H1 (cell line): ENCODE data around the gene LPP. TPM values are rescaled to one million over a fixed set of nuclear protein-coding genes. Genes with fewer than 3 reads are reported as not detected.

Source experiments
- RNF2 ChIP-seq: fragments of 200-900, 300-1000 bp; sonication (generic); IDR thresholded peaks from 2 replicates; pipeline ENCODE4 v1.7.1; 2016; ENCODE audit warnings: borderline replicate concordance, low read depth, mild to moderate bottlenecking, antibody characterized with exemption, low read length; ENCODE audit not compliant: poor library complexity, severe bottlenecking; ENCODE audit errors: missing control alignments
- TEAD4 ChIP-seq: IDR thresholded peaks from 2 replicates; pipeline ENCODE4 v1.6.1; 2012; ENCODE audit warnings: low read depth, low read length, inconsistent platforms, mixed read lengths
- polyA plus RNA-seq, 7 experiments: library from polyadenylated mRNA; depleted of rRNA in 3 of 7; stranded (reverse) in 5 of 7; unstranded in 2 of 7; fragments of >200 nt in 5 of 7; fragments of 200-250 nt in 2 of 7; gene quantifications; 1 replicate in 5 of 7; 2 replicates in 1 of 7; 4 replicates in 1 of 7; pipeline versions ENCODE4 v1.2.1 to v1.2.3, GENCODE V29; 2011 to 2013; ENCODE audit warnings: missing spikeins in 2 of 7, mixed read lengths in 2 of 7
- total RNA-seq: library from RNA; stranded (reverse); fragmentation: NEBNext Ultra II Directional; extraction: Animal tissue kit (Norgen Biotek cat#: 25700); gene quantifications from 2 replicates; pipeline ENCODE4 v1.2.1, GENCODE V29; 2021

Gene LPP
- total and polyA plus RNA-seq, 2 of the 8 experiments (the other 6 are each of a cell fraction or from before 2014, with no cell fraction given), result 10.0 to 53.3 TPM

DNA sequence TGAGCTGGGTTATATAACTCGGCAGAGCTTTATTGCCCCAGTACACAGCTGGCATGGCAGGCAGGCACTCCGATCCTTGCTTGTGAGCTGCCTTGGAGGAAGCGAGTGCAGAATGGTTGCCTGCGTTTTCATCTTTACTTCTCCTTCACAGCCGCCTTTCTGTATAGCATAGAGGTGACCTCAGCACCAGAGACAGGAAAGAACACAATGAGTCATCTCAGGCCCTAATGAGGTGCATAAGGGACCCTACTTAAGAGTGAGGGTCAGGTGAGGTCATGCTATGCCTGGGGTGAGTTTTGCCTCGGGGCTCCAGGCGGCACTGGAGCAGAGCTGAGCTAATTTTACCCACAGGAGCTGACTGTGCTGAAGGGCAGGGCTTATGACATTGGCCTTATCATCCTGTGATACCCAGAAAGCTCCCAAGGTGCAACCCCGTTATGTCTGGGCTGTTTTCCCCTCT lies 43.5 kb downstream of the LPP start (continued):
- TF ChIP-seq TEAD4 (no peak), RNF2 (no peak)
- TF ChIP-seq, all 59 proteins: peak for 0
